ENCODE results near the gene DIAPH2.

DIAPH2 gene

GRCh38 chrX:96994093-96994492, 309.5 kb downstream of the DIAPH2 start:
- no peak for TF ChIP-seq CTCF (IDR thresholded peaks at IDR 0.05; ENCODE audit: extremely low read depth, missing control alignments)
- no peak for DNase-seq (ENCODE audit: low spot score)

- no peak for TF ChIP-seq CTCF (IDR thresholded peaks at IDR 0.05; ENCODE audit: extremely low read depth, missing control alignments)
- DNase-seq (ENCODE audit: low spot score), result no peak
Measured at GRCh38 chrX:96997196-96997595, 312.6 kb downstream of the DIAPH2 start.

GRCh38 chrX:97000682-97001368, 316.2 kb downstream of the DIAPH2 start:
- DNase-seq (ENCODE audit: low spot score), result no peak
- TF ChIP-seq CTCF (IDR thresholded peaks at IDR 0.05; ENCODE audit: extremely low read depth, missing control alignments), result no peak

DNA sequence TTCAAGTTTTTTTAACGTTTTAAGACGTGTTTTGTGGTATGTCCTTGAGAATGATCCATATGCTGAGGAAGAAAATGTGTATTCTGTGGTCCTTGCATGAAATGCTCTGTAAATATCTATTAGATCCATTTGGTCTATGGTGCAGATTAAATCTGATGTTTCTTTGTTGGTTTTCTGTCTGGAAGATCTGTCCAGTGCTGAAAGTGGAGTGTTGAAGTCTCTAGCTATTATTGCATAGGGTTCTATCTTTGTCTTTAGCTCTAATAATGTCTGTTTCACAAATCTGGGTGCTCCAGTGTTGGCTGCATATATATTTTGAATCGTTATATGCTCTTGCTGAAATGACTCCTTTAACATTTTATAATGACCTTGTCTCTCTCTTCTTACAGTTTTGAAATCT, 321.5 kb downstream of the DIAPH2 start:
- DNase-seq (ENCODE audit: low spot score), result no peak
- TF ChIP-seq CTCF (IDR thresholded peaks at IDR 0.05; ENCODE audit: extremely low read depth, missing control alignments), result no peak

GRCh38 chrX:97009391-97009790, 324.7 kb downstream of the DIAPH2 start:
- DNase-seq (ENCODE audit: low spot score), result no peak
- TF ChIP-seq CTCF (IDR thresholded peaks at IDR 0.05; ENCODE audit: extremely low read depth, missing control alignments), result no peak

DNA sequence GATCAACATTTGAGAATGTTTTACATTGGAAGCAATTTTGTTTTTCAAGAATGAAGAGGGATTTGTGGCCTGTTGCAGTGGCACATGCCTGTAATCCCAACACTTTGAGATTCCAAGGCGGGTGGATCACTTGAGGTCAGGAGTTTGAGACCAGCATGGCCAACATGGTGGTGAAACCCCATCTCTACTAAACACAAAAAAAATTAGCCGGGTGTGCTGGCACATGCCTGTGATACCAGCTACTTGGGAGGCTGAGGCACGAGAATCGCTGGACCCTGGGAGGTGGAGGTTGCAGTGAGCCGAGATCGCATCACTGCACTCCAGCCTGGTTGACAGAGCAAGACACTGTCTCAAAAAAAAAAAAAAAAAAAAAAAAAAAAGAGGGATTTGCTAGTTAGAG, 326.9 kb downstream of the DIAPH2 start:
- no peak for DNase-seq (ENCODE audit: low spot score)
- TF ChIP-seq CTCF (IDR thresholded peaks at IDR 0.05; ENCODE audit: extremely low read depth, missing control alignments), result no peak

- TF ChIP-seq CTCF (IDR thresholded peaks at IDR 0.05; ENCODE audit: extremely low read depth, missing control alignments), result no peak
- no peak for DNase-seq (ENCODE audit: low spot score)
Measured at GRCh38 chrX:97016106-97016505, 331.5 kb downstream of the DIAPH2 start.

All from GM20000 (cell line).